Gastrocnemius medialis (tissue), 4 donors: Measurements from ENCODE around the gene DNASE1L1.

Experiments used
- POLR2A ChIP-seq, 2 donors: fragments of 450-650 bp; IDR thresholded peaks; one replicate each; pipeline ENCODE4 v1.6.1; 2017; ENCODE audit warnings: antibody characterized with exemption in 2 of 2, mild to moderate bottlenecking in 2 of 2, moderate library complexity in 2 of 2
- TF ChIP-seq, protein P1 (sequence below), 5 experiments: fragments of 450-650 bp in 3 of 5; fragments of 200-600 bp in 2 of 5; sonication (generic) in 2 of 5; IDR thresholded peaks in 4 of 5; conservative IDR thresholded peaks in 1 of 5; 1 replicate in 4 of 5; 2 replicates in 1 of 5; pipeline ENCODE4 v1.5.1; 2016 to 2019; ENCODE audit warnings: antibody characterized with exemption in 5 of 5, mild to moderate bottlenecking in 3 of 5, moderate library complexity in 3 of 5

DNA sequence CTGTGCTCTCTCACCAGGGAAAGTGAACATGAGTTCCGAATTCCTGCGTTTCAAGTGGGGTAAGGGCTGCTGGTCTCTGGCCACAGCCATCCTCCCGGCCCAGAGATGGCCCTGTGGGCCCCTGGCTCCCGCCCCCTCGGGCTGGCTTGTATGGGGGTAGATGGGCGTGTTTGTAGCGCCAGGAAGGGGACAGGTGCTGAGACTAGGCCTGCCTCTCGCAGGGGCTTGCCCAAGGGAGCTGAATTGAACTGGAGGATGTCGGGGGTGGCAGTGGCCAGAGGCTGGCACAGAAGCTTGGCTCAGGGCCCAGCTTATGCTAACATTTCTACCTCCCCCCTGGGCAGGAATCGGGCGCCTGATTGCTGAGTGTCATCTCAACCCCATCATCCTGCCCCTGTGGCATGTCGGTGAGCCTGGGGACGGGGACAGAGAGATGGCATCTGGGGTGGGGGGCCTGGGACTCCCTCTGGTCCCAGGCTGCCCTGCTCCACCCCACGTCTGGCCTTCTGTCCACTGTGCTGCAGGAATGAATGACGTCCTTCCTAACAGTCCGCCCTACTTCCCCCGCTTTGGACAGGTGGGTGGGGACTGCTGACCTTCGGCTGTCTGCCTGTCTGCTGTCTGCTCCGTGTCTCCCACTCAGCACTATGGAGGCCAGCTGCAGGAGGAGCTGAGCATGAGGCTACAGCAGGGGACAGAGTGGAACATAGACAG is 10.8 kb upstream of the DNASE1L1 start:
- TF ChIP-seq, protein P1, sequence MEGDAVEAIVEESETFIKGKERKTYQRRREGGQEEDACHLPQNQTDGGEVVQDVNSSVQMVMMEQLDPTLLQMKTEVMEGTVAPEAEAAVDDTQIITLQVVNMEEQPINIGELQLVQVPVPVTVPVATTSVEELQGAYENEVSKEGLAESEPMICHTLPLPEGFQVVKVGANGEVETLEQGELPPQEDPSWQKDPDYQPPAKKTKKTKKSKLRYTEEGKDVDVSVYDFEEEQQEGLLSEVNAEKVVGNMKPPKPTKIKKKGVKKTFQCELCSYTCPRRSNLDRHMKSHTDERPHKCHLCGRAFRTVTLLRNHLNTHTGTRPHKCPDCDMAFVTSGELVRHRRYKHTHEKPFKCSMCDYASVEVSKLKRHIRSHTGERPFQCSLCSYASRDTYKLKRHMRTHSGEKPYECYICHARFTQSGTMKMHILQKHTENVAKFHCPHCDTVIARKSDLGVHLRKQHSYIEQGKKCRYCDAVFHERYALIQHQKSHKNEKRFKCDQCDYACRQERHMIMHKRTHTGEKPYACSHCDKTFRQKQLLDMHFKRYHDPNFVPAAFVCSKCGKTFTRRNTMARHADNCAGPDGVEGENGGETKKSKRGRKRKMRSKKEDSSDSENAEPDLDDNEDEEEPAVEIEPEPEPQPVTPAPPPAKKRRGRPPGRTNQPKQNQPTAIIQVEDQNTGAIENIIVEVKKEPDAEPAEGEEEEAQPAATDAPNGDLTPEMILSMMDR (IDR thresholded peaks at IDR 0.05 in 4 of 5, conservative IDR thresholded peaks at IDR 0.05 in 1 of 5) = no peak
- no peak for TF ChIP-seq POLR2A (IDR thresholded peaks at IDR 0.05)
